Body of pancreas (tissue), 4 donors: ENCODE measurements around the gene TOP3A.

Experiments
- CTCF ChIP-seq, 7 experiments: fragments of 450-650 bp in 4 of 7; fragments of 200-600 bp in 3 of 7; sonication (generic) in 3 of 7; IDR thresholded peaks; one replicate each; pipeline ENCODE4 v1.5.1; 2016 to 2019; ENCODE audit warnings: antibody characterized with exemption in 7 of 7
- POLR2A ChIP-seq, 3 donors: fragments of 450-650 bp; IDR thresholded peaks; one replicate each; pipeline ENCODE4 v1.6.1; 2016; ENCODE audit warnings: antibody characterized with exemption in 3 of 3, mild to moderate bottlenecking in 2 of 3

- no peak for TF ChIP-seq POLR2A (IDR thresholded peaks at IDR 0.05)
- no peak for TF ChIP-seq CTCF (IDR thresholded peaks at IDR 0.05)
Measured at GRCh38 chr17:18262111-18262510, 52.7 kb downstream of the TOP3A start.
